ENCODE data around the gene GGA3.

GRCh38 chr17:75194879-75195278 is 66.5 kb downstream of the GGA3 start:
- TF ChIP-seq CTCF (IDR thresholded peaks at IDR 0.05 in 2 of 3, conservative IDR thresholded peaks at IDR 0.05 in 1 of 3; ENCODE audit: control insufficient read depth in 2 of 3, extremely low read depth in 1 of 3, insufficient read depth in 1 of 3, low read depth in 3 of 3, low read length in 3 of 3) (no peak), GABPA (IDR thresholded peaks at IDR 0.05; ENCODE audit: low read depth) (no peak), JUND (IDR thresholded peaks at IDR 0.05; ENCODE audit: low read depth, low read length) (no peak), POLR2AphosphoS5 (IDR thresholded peaks at IDR 0.05; ENCODE audit: low read length) (no peak), ATF2 (IDR thresholded peaks at IDR 0.05; ENCODE audit: low read length) (no peak), CREB1 (IDR thresholded peaks at IDR 0.05; ENCODE audit: low read depth) (no peak), CEBPB (IDR thresholded peaks at IDR 0.05; ENCODE audit: borderline replicate concordance in 1 of 2, low read depth in 2 of 2, low read length in 2 of 2) (no peak), POLR2A (IDR thresholded peaks at IDR 0.05; ENCODE audit: low read depth, low read length) (no peak), PBX3 (IDR thresholded peaks at IDR 0.05; ENCODE audit: insufficient replicate concordance, low read depth, low read length) (no peak), ZNF274 (IDR thresholded peaks at IDR 0.05; ENCODE audit: insufficient read depth, insufficient read length) (no peak)

All from GM12878 (cell line).